Germinal center (tissue), 1 donor: Measurements from ENCODE around the gene FOXJ1.
"Not testable (repeated sequence)": the region's sequence is repeated elsewhere in the genome, so short reads cannot be mapped to it uniquely, and the experiment has no call there.

Experiments used
- DNase-seq: peaks from one replicate; pipeline ENCODE4 v3.0.0; 2012; ENCODE audit warnings: mixed read lengths, low spot score

FOXJ1 gene

GRCh38 chr17:76141212-76142038 is at the start of gene FOXJ1:
Gene FOXJ1, minus strand, starts transcription at chr17:76141245. Its CDS starts 850 bp downstream, at chr17:76140395.
- peak; percentile 97 for DNase-seq

- DNase-seq = no peak
These were observed 48.7 kb upstream of the FOXJ1 start for GRCh38 chr17:76189741-76190140.

GRCh38 chr17:76189247-76189646 is 48.2 kb upstream of the FOXJ1 start:
- DNase-seq = no peak

- DNase-seq = no peak
These were observed 47.4 kb upstream of the FOXJ1 start for GRCh38 chr17:76188213-76189016.

GRCh38 chr17:76186774-76187173 is 45.7 kb upstream of the FOXJ1 start:
- DNase-seq = not testable (repeated sequence)

- DNase-seq = no peak
These were observed 43.2 kb upstream of the FOXJ1 start for GRCh38 chr17:76184290-76184689.

- peak; percentile 88 for DNase-seq
These were observed 41.1 kb upstream of the FOXJ1 start for GRCh38 chr17:76182016-76182764.

GRCh38 chr17:76179496-76180467 is 38.7 kb upstream of the FOXJ1 start:
- DNase-seq = no peak

GRCh38 chr17:76178124-76178523 is 37.1 kb upstream of the FOXJ1 start:
- DNase-seq = no peak

- no peak for DNase-seq
These were observed 35.9 kb upstream of the FOXJ1 start for GRCh38 chr17:76176701-76177574.

GRCh38 chr17:76174037-76174436 is 33.0 kb upstream of the FOXJ1 start:
- DNase-seq = no peak

- no peak for DNase-seq
These were observed 32.4 kb upstream of the FOXJ1 start for GRCh38 chr17:76173474-76173873.

- no peak for DNase-seq
These were observed 30.7 kb upstream of the FOXJ1 start for GRCh38 chr17:76171706-76172105.

- no peak for DNase-seq
These were observed 29.1 kb upstream of the FOXJ1 start for GRCh38 chr17:76170114-76170513.

- DNase-seq = no peak
These were observed 25.9 kb upstream of the FOXJ1 start for GRCh38 chr17:76166906-76167305.

GRCh38 chr17:76166168-76166567 is 25.1 kb upstream of the FOXJ1 start:
- DNase-seq = no peak

GRCh38 chr17:76164331-76164730 is 23.3 kb upstream of the FOXJ1 start:
- no peak for DNase-seq

- DNase-seq = no peak
These were observed 22.9 kb upstream of the FOXJ1 start for GRCh38 chr17:76163919-76164318.

- DNase-seq = no peak
These were observed 20.7 kb upstream of the FOXJ1 start for GRCh38 chr17:76161619-76162266.
